Activated CD8-positive, alpha-beta T cell treated with anti-CD3 and anti-CD28 coated beads for 36 hours (primary cell): Measurements from ENCODE around the gene LTB. TPM values are rescaled to one million over a fixed set of nuclear protein-coding genes. Genes with fewer than 3 reads are reported as not detected.

Experiments
- ATAC-seq: fragments of 200-7000 bp; cut with Tn5 transposase; one replicate; pipeline ENCODE4 v1.10.0; 2021; ENCODE audit warnings: mild to moderate bottlenecking, moderate library complexity
- CTCF ChIA-PET: fragments of 350-600 bp; sonication (Branson Sonifier 250); formaldehyde crosslinking; loops from one replicate; lab custom pipeline; 2021; ENCODE audit warnings: antibody characterized with exemption; lab: Charles Lee
- POLR2A ChIA-PET: fragments of 350-600 bp; sonication (Branson Sonifier 250); formaldehyde crosslinking; loops from one replicate; lab custom pipeline; 2021; ENCODE audit warnings: antibody characterized with exemption; lab: Charles Lee
- DNase-seq: peaks from one replicate; pipeline ENCODE4 v3.0.0-alpha.2; 2020
- H3K27ac Mint-ChIP-seq: one replicate; pipeline ENCODE4 v1.8.0; 2021; ENCODE audit warnings: mild to moderate bottlenecking, mixed read lengths
- H3K27me3 Mint-ChIP-seq: one replicate; pipeline ENCODE4 v1.8.0; 2021; ENCODE audit warnings: mixed read lengths
- H3K36me3 Mint-ChIP-seq: one replicate; pipeline ENCODE4 v1.8.0; 2021; ENCODE audit warnings: low read depth, mixed read lengths
- H3K4me1 Mint-ChIP-seq: one replicate; pipeline ENCODE4 v1.8.0; 2021; ENCODE audit warnings: low read depth, mixed read lengths
- H3K4me3 Mint-ChIP-seq: one replicate; pipeline ENCODE4 v1.8.0; 2021; ENCODE audit warnings: mild to moderate bottlenecking, moderate library complexity, mixed read lengths
- H3K9me3 Mint-ChIP-seq: one replicate; pipeline ENCODE4 v1.8.0; 2021; ENCODE audit warnings: mixed read lengths
- CTCF ChIP-seq: fragments of 200-600 bp; IDR thresholded peaks from one replicate; pipeline ENCODE4 v1.8.0; 2022; ENCODE audit warnings: antibody characterized with exemption, mild to moderate bottlenecking
- intact Hi-C: fragments of 100-400 bp; cut with micrococcal nuclease; formaldehyde crosslinking; loops from one replicate; pipeline ENCODE4 v1.10.0; 2022
- total RNA-seq, 2 experiments: library from RNA; stranded (reverse); gene quantifications; one replicate each; pipeline ENCODE4 v1.2.3, GENCODE V29; 2021

LTB gene
- total RNA-seq, 2 experiments from 2014 or later: 368 to 375 TPM

GRCh38 chr6:31580807-31581433 lies 1.3 kb downstream of the LTB start:
- peak overlapping the region; percentile 98 for H3K27ac Mint-ChIP-seq

GRCh38 chr6:31580438-31580740 lies 1.8 kb downstream of the LTB start:
- Mint-ChIP-seq H3K9me3 (no peaks in the 10 kb centered on the region), H3K4me3 (peak overlapping the region; percentile 96), H3K27ac (peak overlapping the region; percentile 93), H3K27me3 (no peaks in the 10 kb centered on the region), H3K4me1 (peaks cover 42% of the 10 kb centered on the region), H3K36me3 (peaks cover 66% of the 10 kb centered on the region)
- POLR2A ChIA-PET: interaction anchor here (0.7 to 35.7 kb wide), 11 partner anchors 4 to 811 kb away, joined by 3 to 1181 read pairs (median 4); partner anchors contain the start of genes DDX39B, LST1, LTA and LTB
- DNase-seq (no peak), ATAC-seq (peak; percentile 5)
- CTCF ChIA-PET: interaction anchor here (1.0 to 56.2 kb wide), 9 partner anchors 12 to 250 kb away, joined by 3 to 2542 read pairs (median 4); partner anchors contain the start of genes AIF1, APOM, ATP6V1G2 and DDX39B
- intact Hi-C loops: loop anchor here (5.0 kb wide), 1 partner anchor 33 kb away; the partner anchor contains the start of genes ATP6V1G2 and NFKBIL1
- no peak for TF ChIP-seq CTCF

More at GRCh38 chr6:31580807-31581433, 1.3 kb downstream of the LTB start:
- H3K4me3 Mint-ChIP-seq: peak overlapping the region; percentile 96
- ChIA-PET POLR2A (interaction anchor here (0.7 to 35.7 kb wide), 13 partner anchors 3 to 811 kb away, joined by 3 to 1181 read pairs (median 4); partner anchors contain the start of genes ATP6V1G2, DDX39B, LST1 and LTA), CTCF (interaction anchor here (1.0 to 56.2 kb wide), 9 partner anchors 11 to 249 kb away, joined by 3 to 2542 read pairs (median 4); partner anchors contain the start of genes AIF1, APOM, ATP6V1G2 and DDX39B)
- ATAC-seq: peak; percentile 55
- peaks cover 47% of the 10 kb centered on the region for H3K4me1 Mint-ChIP-seq
- peak; percentile 97 for TF ChIP-seq CTCF
- intact Hi-C loops: loop anchor here (1.0 to 5.0 kb wide), 2 partner anchors 16 to 34 kb away; partner anchors contain the start of genes ATP6V1G2 and NFKBIL1
- peak; percentile 92 for DNase-seq
- no peaks in the 10 kb centered on the region for H3K9me3 Mint-ChIP-seq
- peaks cover 61% of the 10 kb centered on the region for H3K36me3 Mint-ChIP-seq
- no peaks in the 10 kb centered on the region for H3K27me3 Mint-ChIP-seq

GRCh38 chr6:31579546-31580437 lies 2.4 kb downstream of the LTB start:
- H3K27me3 Mint-ChIP-seq: no peaks in the 10 kb centered on the region
- DNase-seq: peak; percentile 58
- no peaks in the 10 kb centered on the region for H3K9me3 Mint-ChIP-seq
- peaks cover 43% of the 10 kb centered on the region for H3K4me1 Mint-ChIP-seq
- TF ChIP-seq CTCF: no peak
- ChIA-PET CTCF (interaction anchor here (1.0 to 56.2 kb wide), 9 partner anchors 12 to 251 kb away, joined by 3 to 2542 read pairs (median 4); partner anchors contain the start of genes AIF1, APOM, ATP6V1G2 and DDX39B), POLR2A (interaction anchor here (0.7 to 35.7 kb wide), 10 partner anchors 4 to 84 kb away, joined by 3 to 1181 read pairs (median 4); partner anchors contain the start of genes DDX39B, LST1, LTA and LTB)
- ATAC-seq: peak; percentile 12
- H3K36me3 Mint-ChIP-seq: peaks cover 70% of the 10 kb centered on the region
- intact Hi-C loops: loop anchor here (5.0 kb wide), 1 partner anchor 32 kb away; the partner anchor contains the start of genes ATP6V1G2 and NFKBIL1
- H3K27ac Mint-ChIP-seq: peak overlapping the region; percentile 93
- H3K4me3 Mint-ChIP-seq: peak overlapping the region; percentile 96

- peak overlapping the region; percentile 93 for H3K27ac Mint-ChIP-seq
- peak; percentile 49 for DNase-seq
- H3K4me3 Mint-ChIP-seq: peak overlapping the region; percentile 96
- no peak for TF ChIP-seq CTCF
- peaks cover 74% of the 10 kb centered on the region for H3K36me3 Mint-ChIP-seq
- H3K27me3 Mint-ChIP-seq: no peaks in the 10 kb centered on the region
- no peak for ATAC-seq
- H3K4me1 Mint-ChIP-seq: peaks cover 44% of the 10 kb centered on the region
- no peaks in the 10 kb centered on the region for H3K9me3 Mint-ChIP-seq
- POLR2A ChIA-PET: interaction anchor here (1.3 to 35.7 kb wide), 5 partner anchors 5 to 38 kb away, joined by 3 to 1181 read pairs (median 97); partner anchors contain the start of genes DDX39B, LST1, LTA and LTB
- intact Hi-C loops: no loop called here
- CTCF ChIA-PET: interaction anchor here (38.9 to 56.2 kb wide), 2 partner anchors 13 to 18 kb away, joined by 2542 read pairs; partner anchors contain the start of genes ATP6V1G2, DDX39B, LST1 and LTA
Observed at GRCh38 chr6:31579119-31579505, 3.1 kb downstream of the LTB start.
